DMS53 (cell line): ENCODE measurements around the gene FGF21.
"Not testable (repeated sequence)": the region's sequence is repeated elsewhere in the genome, so short reads cannot be mapped to it uniquely, and the experiment has no call there.

Source experiments
- DNase-seq: peaks from one replicate; lab custom pipeline; 2025; lab: John Stamatoyannopoulos, UW

Gene FGF21

GRCh38 chr19:48751845-48752495, 3.4 kb upstream of the FGF21 start:
- peak; percentile 69 for DNase-seq

- DNase-seq: peak; percentile 99
Observed at GRCh38 chr19:48752496-48753365, 2.6 kb upstream of the FGF21 start, which contains the start of gene FUT1. Gene FUT1 (minus strand): TSS chr19:48752641. CDS start chr19:48751281, 1,360 bp downstream.

- no peak for DNase-seq
Observed at GRCh38 chr19:48755787-48756186, 463 bp downstream of the FGF21 start.

- no peak for DNase-seq
Observed at GRCh38 chr19:48756212-48756611, 888 bp downstream of the FGF21 start.

- no peak for DNase-seq
Observed at GRCh38 chr19:48756686-48757085, 1.4 kb downstream of the FGF21 start.

GRCh38 chr19:48757089-48757675, 1.9 kb downstream of the FGF21 start:
- DNase-seq: no peak

- DNase-seq: no peak
Observed at GRCh38 chr19:48757741-48758144, 2.4 kb downstream of the FGF21 start.

GRCh38 chr19:48760504-48761205, 5.3 kb downstream of the FGF21 start:
- DNase-seq: no peak

- DNase-seq: not testable (repeated sequence)
Observed at GRCh38 chr19:48765816-48766215, 10.5 kb downstream of the FGF21 start.

- DNase-seq: not testable (repeated sequence)
Observed at GRCh38 chr19:48768171-48768753, 12.9 kb downstream of the FGF21 start.

GRCh38 chr19:48768994-48769713, 13.8 kb downstream of the FGF21 start:
- no peak for DNase-seq

- no peak for DNase-seq
Observed at GRCh38 chr19:48770266-48770665, 14.9 kb downstream of the FGF21 start.

- no peak for DNase-seq
Observed at GRCh38 chr19:48770734-48771472, 15.6 kb downstream of the FGF21 start.

GRCh38 chr19:48772503-48772953, 17.2 kb downstream of the FGF21 start:
- DNase-seq: peak; percentile 16

- DNase-seq: no peak
Observed at GRCh38 chr19:48777139-48777538, 21.8 kb downstream of the FGF21 start.

GRCh38 chr19:48777720-48778119, 22.4 kb downstream of the FGF21 start:
- no peak for DNase-seq

GRCh38 chr19:48779636-48780035, 24.3 kb downstream of the FGF21 start:
- DNase-seq: no peak

- DNase-seq: peak; percentile 67
Observed at GRCh38 chr19:48780631-48781391, 25.5 kb downstream of the FGF21 start.

- peak; percentile 60 for DNase-seq
Observed at GRCh38 chr19:48784527-48784926, 29.2 kb downstream of the FGF21 start.

- not testable (repeated sequence) for DNase-seq
Observed at GRCh38 chr19:48786422-48786821, 31.1 kb downstream of the FGF21 start.
